ENCODE measurements around the gene MAPKAP1. TPM values are rescaled to one million over a fixed set of nuclear protein-coding genes. Genes with fewer than 3 reads are reported as not detected.

The MAPKAP1 gene
- total RNA-seq, 2 experiments from 2014 or later, result 66.2 to 78.8 TPM

DNA sequence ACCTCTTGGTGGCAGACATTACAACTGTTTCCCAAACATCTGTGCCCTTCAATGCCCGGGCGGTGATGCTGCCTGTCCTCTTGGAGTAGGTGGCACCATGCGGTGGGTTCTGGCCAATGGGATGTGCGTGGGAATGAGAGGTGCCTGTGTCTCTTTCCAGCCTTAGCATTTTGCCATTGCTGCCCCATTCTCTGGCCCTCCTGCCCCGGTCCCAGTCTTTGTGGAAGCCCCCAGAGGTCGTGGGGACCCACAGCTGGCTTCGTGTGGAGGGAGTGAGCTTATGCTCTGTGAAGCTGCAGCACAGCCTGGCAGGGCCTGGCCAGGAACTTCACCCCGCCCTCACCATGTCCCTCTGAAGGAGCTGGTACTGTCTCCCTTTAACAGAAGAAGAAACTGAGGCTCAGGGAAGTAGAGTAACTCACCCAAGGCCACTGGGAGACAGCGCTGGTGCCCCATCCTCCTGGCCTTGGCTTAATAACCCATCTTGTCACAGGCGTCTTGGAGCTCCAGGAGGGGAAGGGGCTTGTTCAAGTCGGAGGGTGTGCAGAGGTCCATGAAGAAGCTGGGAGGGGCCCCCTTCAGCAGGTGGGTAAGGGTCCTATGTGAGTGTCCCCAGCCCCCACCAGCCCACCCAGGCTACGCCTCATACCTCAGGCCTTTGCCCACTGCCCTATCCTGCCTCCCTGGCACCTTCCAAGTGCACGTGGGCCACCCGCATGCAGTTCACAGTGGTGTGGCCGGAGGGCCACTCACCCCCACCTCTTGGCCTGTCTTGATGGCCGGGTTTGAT, 271.8 kb downstream of the MAPKAP1 start:
- no peak for DNase-seq (ENCODE audit: low spot score)
- TF ChIP-seq, protein P1, sequence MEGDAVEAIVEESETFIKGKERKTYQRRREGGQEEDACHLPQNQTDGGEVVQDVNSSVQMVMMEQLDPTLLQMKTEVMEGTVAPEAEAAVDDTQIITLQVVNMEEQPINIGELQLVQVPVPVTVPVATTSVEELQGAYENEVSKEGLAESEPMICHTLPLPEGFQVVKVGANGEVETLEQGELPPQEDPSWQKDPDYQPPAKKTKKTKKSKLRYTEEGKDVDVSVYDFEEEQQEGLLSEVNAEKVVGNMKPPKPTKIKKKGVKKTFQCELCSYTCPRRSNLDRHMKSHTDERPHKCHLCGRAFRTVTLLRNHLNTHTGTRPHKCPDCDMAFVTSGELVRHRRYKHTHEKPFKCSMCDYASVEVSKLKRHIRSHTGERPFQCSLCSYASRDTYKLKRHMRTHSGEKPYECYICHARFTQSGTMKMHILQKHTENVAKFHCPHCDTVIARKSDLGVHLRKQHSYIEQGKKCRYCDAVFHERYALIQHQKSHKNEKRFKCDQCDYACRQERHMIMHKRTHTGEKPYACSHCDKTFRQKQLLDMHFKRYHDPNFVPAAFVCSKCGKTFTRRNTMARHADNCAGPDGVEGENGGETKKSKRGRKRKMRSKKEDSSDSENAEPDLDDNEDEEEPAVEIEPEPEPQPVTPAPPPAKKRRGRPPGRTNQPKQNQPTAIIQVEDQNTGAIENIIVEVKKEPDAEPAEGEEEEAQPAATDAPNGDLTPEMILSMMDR (conservative IDR thresholded peaks at IDR 0.05; ENCODE audit: low read length), result no peak
- TF ChIP-seq EZH2phosphoT487 (IDR thresholded peaks at IDR 0.05; ENCODE audit: borderline replicate concordance, low read depth, low read length), result no peak
- ChIA-PET CTCF (ENCODE audit: unreplicated experiment) (interaction anchor here (0.7 kb wide), 1 partner anchor 96 kb away, joined by 3 read pairs; no protein-coding TSS in a partner anchor), POLR2A (no interaction called here)
- Histone ChIP-seq H3K4me2 (ENCODE audit: low read length) (no peak overlapping the region), H2AFZ (ENCODE audit: low read length) (no peak overlapping the region), H3K27ac (ENCODE audit: low read depth, low read length, poor library complexity, severe bottlenecking) (no peak overlapping the region), H3K9me3 (ENCODE audit: low read length) (no peaks in the 10 kb centered on the region), H3K9me2 (ENCODE audit: insufficient read depth, low read length) (no peaks in the 10 kb centered on the region), H3K4me3 (ENCODE audit: low read depth, low read length, poor library complexity, severe bottlenecking) (no peak overlapping the region), H3K36me3 (ENCODE audit: insufficient read depth, low read length) (no peaks in the 10 kb centered on the region), H3K4me1 (ENCODE audit: insufficient read depth, low read length, poor library complexity, severe bottlenecking) (no peaks in the 10 kb centered on the region), H4K20me1 (ENCODE audit: insufficient read depth, low read length) (no peaks in the 10 kb centered on the region), H3K79me2 (ENCODE audit: insufficient read depth, low read depth, low read length) (no peaks in the 10 kb centered on the region)
- no TSS peak for BruUV-seq (replicated peaks)
- intact Hi-C loops (cut with micrococcal nuclease; ENCODE audit: unreplicated experiment), result no loop called here

DNA sequence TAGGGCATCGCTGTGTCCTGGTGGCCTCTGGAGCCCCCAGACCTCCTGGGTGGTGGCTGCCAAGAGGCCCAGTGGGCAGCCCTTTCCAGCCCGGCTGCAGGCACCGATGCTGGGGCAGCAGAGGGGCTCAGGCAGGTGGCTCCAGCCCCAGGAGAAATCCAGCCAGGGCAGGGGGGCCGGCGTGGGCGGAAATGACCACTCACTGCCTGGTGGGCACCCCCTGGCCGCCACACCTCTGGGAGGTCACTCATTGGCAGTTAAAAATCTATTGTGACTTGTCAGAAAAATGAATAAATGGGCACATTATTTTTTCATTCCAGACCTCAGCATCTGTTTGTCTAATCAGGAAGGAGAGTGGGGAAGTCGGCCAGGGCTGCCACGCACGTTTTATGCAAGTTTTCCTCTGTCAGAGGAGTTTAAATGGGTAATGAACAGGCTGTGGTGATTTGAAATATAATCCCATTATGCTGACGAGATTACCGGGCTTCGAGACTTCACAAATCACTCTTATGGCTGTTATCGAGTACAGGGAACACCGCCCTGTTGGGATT, 273.5 kb downstream of the MAPKAP1 start:
- Histone ChIP-seq H3K36me3 (ENCODE audit: insufficient read depth, low read length) (no peaks in the 10 kb centered on the region), H3K27ac (ENCODE audit: low read depth, low read length, poor library complexity, severe bottlenecking) (no peak overlapping the region), H3K4me2 (ENCODE audit: low read length) (no peak overlapping the region), H2AFZ (ENCODE audit: low read length) (no peak overlapping the region), H4K20me1 (ENCODE audit: insufficient read depth, low read length) (no peaks in the 10 kb centered on the region), H3K4me1 (ENCODE audit: insufficient read depth, low read length, poor library complexity, severe bottlenecking) (no peaks in the 10 kb centered on the region), H3K79me2 (ENCODE audit: insufficient read depth, low read depth, low read length) (no peaks in the 10 kb centered on the region), H3K9me2 (ENCODE audit: insufficient read depth, low read length) (no peaks in the 10 kb centered on the region), H3K4me3 (ENCODE audit: low read depth, low read length, poor library complexity, severe bottlenecking) (no peak overlapping the region), H3K9me3 (ENCODE audit: low read length) (no peaks in the 10 kb centered on the region)
- TF ChIP-seq EZH2phosphoT487 (IDR thresholded peaks at IDR 0.05; ENCODE audit: borderline replicate concordance, low read depth, low read length), result no peak
- TF ChIP-seq, protein P1 (conservative IDR thresholded peaks at IDR 0.05; ENCODE audit: low read length), result no peak
- CTCF ChIA-PET (ENCODE audit: unreplicated experiment), result no interaction called here
- intact Hi-C loops (cut with micrococcal nuclease; ENCODE audit: unreplicated experiment), result no loop called here
- POLR2A ChIA-PET, result no interaction called here
- no peak for DNase-seq (ENCODE audit: low spot score)
- BruUV-seq (replicated peaks), result no TSS peak
